Measurements from ENCODE around the gene PCNX4.
"Not testable (repeated sequence)": the region's sequence is repeated elsewhere in the genome, so short reads cannot be mapped to it uniquely, and the experiment has no call there.

The PCNX4 gene

DNA sequence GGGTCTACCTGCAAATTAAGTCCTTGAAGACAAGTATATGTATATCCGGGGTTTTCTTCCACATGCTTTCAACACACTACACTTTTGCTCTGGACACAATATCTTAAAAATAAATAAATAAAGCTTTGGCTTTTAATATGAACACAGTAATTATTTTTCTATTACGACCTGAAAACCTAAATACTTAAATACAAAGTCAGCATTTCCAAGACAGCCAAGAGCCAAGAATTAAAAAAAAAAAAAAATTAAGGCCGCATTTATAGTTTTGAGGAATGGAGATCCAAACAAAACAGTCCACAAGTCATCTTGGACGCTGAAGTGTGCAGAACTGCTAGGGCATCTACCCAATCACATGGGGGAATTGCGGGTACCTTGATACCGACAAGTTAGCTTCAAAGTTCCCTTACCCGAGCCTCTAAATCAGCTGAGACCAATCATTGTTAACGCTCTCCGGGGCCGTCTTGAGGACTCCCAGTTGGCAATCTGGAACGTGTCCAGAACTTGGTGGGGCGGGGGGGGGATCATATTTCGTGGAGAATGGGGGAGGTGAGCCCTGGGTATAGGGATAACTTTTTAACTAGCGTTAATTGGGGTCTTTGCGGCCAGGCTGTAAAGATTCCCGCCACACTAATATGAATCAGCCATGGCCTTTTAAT, 731 bp upstream of the PCNX4 start:
- H3K27ac ChIP-seq (ENCODE audit: low read length), result peak overlapping the region; percentile 70

DNA sequence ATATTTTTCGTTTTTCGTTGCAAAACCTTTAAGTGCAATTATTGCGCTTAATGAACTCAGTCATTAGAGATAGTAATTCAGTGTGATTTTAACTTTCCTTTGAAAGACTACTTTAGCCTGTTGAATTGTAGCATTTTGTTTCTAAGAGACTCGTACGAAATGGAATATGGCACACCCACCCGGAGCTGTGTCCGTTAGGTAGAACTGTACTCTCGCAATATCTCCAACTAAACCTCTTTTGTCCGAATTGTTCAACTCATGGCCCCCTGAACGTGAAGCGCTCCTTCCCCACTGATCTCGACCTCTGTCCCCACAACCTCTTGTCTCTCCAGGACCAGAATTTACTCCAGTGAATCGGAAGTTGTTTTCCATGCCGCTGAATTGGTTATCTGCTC, 800 bp downstream of the PCNX4 start:
- H3K9me3 ChIP-seq (ENCODE audit: insufficient read depth, low read depth, low read length), result no peaks in the 10 kb centered on the region
- H3K36me3 ChIP-seq (ENCODE audit: insufficient read depth, low read depth, low read length), result no peaks in the 10 kb centered on the region
- peak overlapping the region; percentile 97 for H3K4me3 ChIP-seq (ENCODE audit: low read length)
- peak overlapping the region; percentile 70 for H3K27ac ChIP-seq (ENCODE audit: low read length)
- no peaks in the 10 kb centered on the region for H3K27me3 ChIP-seq (ENCODE audit: insufficient read depth, low read length)
- peak overlapping the region; percentile 95 for H3K9ac ChIP-seq (ENCODE audit: low read depth, low read length)
- peaks cover 27% of the 10 kb centered on the region for H3K4me1 ChIP-seq (ENCODE audit: insufficient read depth, low read length)

More for the DNA sequence above, 731 bp upstream of the PCNX4 start:
- peak overlapping the region; percentile 95; the same call in 1 of the 2 replicates for H3K9ac ChIP-seq (ENCODE audit: low read depth, low read length)
- peaks cover 26% of the 10 kb centered on the region for H3K4me1 ChIP-seq (ENCODE audit: insufficient read depth, low read length)
- no peaks in the 10 kb centered on the region for H3K9me3 ChIP-seq (ENCODE audit: insufficient read depth, low read depth, low read length)
- peak overlapping the region; percentile 97 for H3K4me3 ChIP-seq (ENCODE audit: low read length)
- no peaks in the 10 kb centered on the region for H3K27me3 ChIP-seq (ENCODE audit: insufficient read depth, low read length)
- no peaks in the 10 kb centered on the region for H3K36me3 ChIP-seq (ENCODE audit: insufficient read depth, low read depth, low read length)

DNA sequence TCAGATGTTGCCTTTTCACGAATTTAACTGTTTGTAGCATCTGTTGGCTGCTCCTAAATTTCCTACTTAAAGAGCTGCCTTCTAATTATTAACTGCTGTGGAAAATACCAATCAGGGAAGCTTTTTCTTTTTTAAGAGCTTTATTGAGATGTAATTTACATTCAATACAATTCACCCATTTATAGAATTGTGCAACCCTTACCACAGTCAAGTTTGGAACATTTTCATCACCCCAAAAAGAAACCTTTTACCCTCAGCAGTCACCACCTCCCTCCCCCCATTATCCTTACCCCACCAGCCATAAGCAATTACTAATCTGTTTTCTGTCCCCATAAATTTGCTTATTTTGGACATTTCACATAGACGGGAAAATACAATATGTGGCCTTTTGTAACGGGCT, 1.4 kb downstream of the PCNX4 start:
- Histone ChIP-seq H3K4me1 (ENCODE audit: insufficient read depth, low read length) (peaks cover 27% of the 10 kb centered on the region), H3K4me3 (ENCODE audit: low read length) (peak overlapping the region; percentile 97), H3K27ac (ENCODE audit: low read length) (no peak overlapping the region), H3K36me3 (ENCODE audit: insufficient read depth, low read depth, low read length) (peaks cover 5% of the 10 kb centered on the region; the same call in 1 of the 2 replicates), H3K9ac (ENCODE audit: low read depth, low read length) (peak overlapping the region; percentile 95; the same call in 1 of the 2 replicates), H3K27me3 (ENCODE audit: insufficient read depth, low read length) (no peaks in the 10 kb centered on the region), H3K9me3 (ENCODE audit: insufficient read depth, low read depth, low read length) (no peaks in the 10 kb centered on the region)

DNA sequence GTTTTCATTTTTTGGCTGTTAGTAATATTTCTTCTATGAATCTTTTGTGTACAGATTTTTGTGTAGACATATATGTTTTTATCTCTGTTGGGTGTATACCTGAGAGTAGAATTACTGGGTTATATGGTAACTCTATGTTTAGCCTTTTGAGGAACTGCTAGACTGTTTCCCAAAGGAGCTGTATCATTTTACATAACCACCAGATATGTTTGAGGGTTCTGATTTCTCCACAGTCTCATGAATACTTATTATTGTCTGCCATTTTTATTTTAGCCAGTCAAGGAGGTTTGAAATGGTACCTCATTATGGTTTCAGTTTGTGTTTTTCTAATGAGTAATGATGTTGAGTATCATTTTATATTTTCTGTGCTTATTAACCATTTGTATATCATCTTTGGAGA, 1.9 kb downstream of the PCNX4 start:
- Histone ChIP-seq H3K9me3 (ENCODE audit: insufficient read depth, low read depth, low read length) (no peaks in the 10 kb centered on the region), H3K27me3 (ENCODE audit: insufficient read depth, low read length) (no peaks in the 10 kb centered on the region), H3K36me3 (ENCODE audit: insufficient read depth, low read depth, low read length) (peaks cover 8% of the 10 kb centered on the region; the same call in 1 of the 2 replicates), H3K4me3 (ENCODE audit: low read length) (peak overlapping the region; percentile 97), H3K4me1 (ENCODE audit: insufficient read depth, low read length) (peaks cover 27% of the 10 kb centered on the region), H3K9ac (ENCODE audit: low read depth, low read length) (peak overlapping the region; percentile 95; the same call in 1 of the 2 replicates), H3K27ac (ENCODE audit: low read length) (no peak overlapping the region)

DNA sequence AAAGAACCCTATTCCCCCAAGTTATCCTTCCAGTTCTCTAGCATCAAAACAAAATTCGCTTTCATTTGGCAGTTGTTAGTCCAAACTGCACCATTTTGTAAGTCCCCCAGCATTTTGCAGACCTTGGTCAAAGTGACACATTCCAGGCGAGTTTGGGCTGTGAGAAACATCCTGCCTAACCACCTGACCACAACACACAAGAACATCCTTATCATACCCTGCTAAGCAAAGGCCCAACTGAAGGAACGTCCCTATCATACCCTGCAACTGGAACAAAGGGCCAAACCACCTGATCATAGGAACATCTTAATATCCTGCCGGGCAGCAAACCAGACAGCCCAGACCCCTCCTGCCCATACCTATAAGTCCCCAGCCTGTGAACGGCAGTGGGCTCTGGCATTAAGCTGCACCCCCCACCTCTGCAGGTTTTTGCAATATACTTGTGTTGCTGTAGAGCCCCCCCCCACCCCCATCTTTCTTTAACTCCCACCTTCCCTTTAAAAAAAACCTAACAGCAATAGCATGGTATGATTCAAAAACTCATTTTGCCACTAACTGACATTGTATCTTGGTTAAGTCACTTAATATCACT, 2.7 kb downstream of the PCNX4 start:
- Histone ChIP-seq H3K27ac (ENCODE audit: low read length) (no peak overlapping the region), H3K9ac (ENCODE audit: low read depth, low read length) (no peak overlapping the region), H3K36me3 (ENCODE audit: insufficient read depth, low read depth, low read length) (peaks cover 8% of the 10 kb centered on the region; the same call in 1 of the 2 replicates), H3K27me3 (ENCODE audit: insufficient read depth, low read length) (no peaks in the 10 kb centered on the region), H3K4me3 (ENCODE audit: low read length) (peak overlapping the region; percentile 97), H3K4me1 (ENCODE audit: insufficient read depth, low read length) (peaks cover 27% of the 10 kb centered on the region), H3K9me3 (ENCODE audit: insufficient read depth, low read depth, low read length) (no peaks in the 10 kb centered on the region)

DNA sequence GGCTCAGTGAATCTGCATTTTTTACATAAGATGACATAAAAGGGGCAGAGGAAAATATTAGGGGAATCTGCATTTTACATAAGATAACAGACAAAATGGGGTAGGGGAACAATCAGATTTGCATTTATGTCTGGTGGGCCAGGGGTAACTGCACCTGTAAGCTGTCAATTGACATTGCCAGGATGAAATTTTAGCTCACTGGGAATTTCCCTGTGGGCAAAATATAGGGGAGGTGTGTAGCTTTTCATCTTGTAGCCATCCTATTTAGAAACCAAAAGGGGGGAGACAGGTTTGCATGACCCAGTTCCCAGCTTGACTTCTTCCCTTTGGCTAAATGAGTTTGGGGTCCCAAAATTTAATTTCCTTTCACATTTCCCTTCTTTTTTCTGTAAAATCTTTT, 3.5 kb downstream of the PCNX4 start:
- no peak overlapping the region for H3K4me3 ChIP-seq (ENCODE audit: low read length)
- H3K9ac ChIP-seq (ENCODE audit: low read depth, low read length), result no peak overlapping the region
- H3K27ac ChIP-seq (ENCODE audit: low read length), result no peak overlapping the region
- H3K36me3 ChIP-seq (ENCODE audit: insufficient read depth, low read depth, low read length), result peaks cover 8% of the 10 kb centered on the region; the same call in 1 of the 2 replicates
- no peaks in the 10 kb centered on the region for H3K27me3 ChIP-seq (ENCODE audit: insufficient read depth, low read length)
- H3K4me1 ChIP-seq (ENCODE audit: insufficient read depth, low read length), result peaks cover 27% of the 10 kb centered on the region
- H3K9me3 ChIP-seq (ENCODE audit: insufficient read depth, low read depth, low read length), result no peaks in the 10 kb centered on the region

DNA sequence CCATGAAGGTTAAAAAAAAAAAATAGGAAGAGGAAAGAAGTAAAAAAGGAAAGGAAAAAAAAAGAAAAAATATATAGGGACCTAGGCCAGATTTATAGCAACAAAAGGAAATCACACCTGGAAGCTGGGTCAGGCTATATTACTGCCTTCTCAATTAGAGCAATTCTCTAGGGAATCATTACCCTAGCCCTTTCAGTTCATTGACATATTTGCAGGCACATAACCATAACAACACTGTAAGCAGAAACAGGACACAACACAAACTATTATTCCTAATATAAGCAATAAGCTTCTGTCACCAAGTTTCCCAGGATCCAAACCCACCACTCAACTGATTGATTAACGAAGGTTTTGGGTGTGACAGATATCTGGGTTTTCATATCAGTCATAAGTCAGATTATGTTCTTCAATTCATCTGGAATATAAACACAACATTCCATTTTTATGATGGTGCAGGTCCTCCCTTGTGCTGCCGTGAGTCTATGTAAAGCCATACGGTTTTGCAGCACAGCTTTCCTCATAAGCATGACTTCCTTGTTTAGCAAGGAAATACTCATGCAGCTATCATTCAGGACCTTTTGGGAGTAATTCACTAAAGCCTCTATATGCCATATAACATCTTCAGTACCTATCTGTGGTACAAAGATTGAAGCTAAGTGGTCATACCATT, 4.2 kb downstream of the PCNX4 start:
- Histone ChIP-seq H3K36me3 (ENCODE audit: insufficient read depth, low read depth, low read length) (peaks cover 8% of the 10 kb centered on the region; the same call in 1 of the 2 replicates), H3K4me3 (ENCODE audit: low read length) (no peak overlapping the region), H3K27me3 (ENCODE audit: insufficient read depth, low read length) (no peaks in the 10 kb centered on the region), H3K9me3 (ENCODE audit: insufficient read depth, low read depth, low read length) (no peaks in the 10 kb centered on the region), H3K4me1 (ENCODE audit: insufficient read depth, low read length) (peaks cover 27% of the 10 kb centered on the region), H3K9ac (ENCODE audit: low read depth, low read length) (no peak overlapping the region), H3K27ac (ENCODE audit: low read length) (no peak overlapping the region)

DNA sequence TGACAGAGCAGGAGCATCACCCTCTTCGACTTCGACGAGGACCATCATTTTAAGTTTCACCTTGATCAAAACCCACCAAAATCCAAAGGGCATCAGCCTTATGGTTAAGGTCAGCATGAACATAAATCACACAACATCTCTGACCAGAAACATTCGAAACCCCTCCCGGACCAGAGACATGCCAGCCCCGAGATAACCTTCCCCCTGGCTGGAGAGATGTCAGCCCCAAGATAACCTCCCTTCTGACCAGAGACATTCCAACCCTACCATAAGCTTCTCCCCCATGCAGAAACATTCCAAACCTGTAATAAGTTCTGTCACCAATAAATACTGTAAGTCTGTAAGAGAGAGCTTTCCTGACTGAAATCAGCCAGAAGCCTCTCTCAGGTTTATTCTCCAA, 6.3 kb downstream of the PCNX4 start:
- Histone ChIP-seq H3K36me3 (ENCODE audit: insufficient read depth, low read depth, low read length) (peaks cover 8% of the 10 kb centered on the region; the same call in 1 of the 2 replicates), H3K9me3 (ENCODE audit: insufficient read depth, low read depth, low read length) (no peaks in the 10 kb centered on the region), H3K4me1 (ENCODE audit: insufficient read depth, low read length) (peaks cover 29% of the 10 kb centered on the region), H3K27me3 (ENCODE audit: insufficient read depth, low read length) (no peaks in the 10 kb centered on the region), H3K27ac (ENCODE audit: low read length) (no peak overlapping the region), H3K9ac (ENCODE audit: low read depth, low read length) (no peak overlapping the region), H3K4me3 (ENCODE audit: low read length) (no peak overlapping the region)

DNA sequence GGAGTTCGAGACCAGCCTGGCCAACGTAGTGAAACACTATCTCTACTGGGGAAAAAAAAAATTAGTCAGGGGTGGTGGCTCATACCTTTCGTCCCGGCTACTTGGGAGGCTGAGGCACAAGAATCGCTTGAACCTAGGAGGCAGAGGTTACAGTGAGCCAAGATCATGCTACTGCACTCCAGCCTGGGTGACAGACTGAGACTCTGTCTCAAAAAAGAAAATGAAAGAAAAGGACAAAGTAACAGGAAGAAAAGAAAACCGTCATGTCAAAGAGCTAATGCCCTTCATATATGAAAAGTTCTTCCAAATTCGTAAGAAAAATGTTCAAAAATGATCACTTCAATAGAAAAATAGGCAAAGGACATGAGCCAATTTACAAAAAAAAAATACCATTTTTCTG, 8.1 kb downstream of the PCNX4 start:
- peaks cover 17% of the 10 kb centered on the region for H3K4me1 ChIP-seq (ENCODE audit: insufficient read depth, low read length)
- not testable (repeated sequence) for H3K36me3 ChIP-seq (ENCODE audit: insufficient read depth, low read depth, low read length); H3K9me3 ChIP-seq (ENCODE audit: insufficient read depth, low read depth, low read length); H3K9ac ChIP-seq (ENCODE audit: low read depth, low read length); H3K27ac ChIP-seq (ENCODE audit: low read length); H3K4me3 ChIP-seq (ENCODE audit: low read length); H3K27me3 ChIP-seq (ENCODE audit: insufficient read depth, low read length)

DNA sequence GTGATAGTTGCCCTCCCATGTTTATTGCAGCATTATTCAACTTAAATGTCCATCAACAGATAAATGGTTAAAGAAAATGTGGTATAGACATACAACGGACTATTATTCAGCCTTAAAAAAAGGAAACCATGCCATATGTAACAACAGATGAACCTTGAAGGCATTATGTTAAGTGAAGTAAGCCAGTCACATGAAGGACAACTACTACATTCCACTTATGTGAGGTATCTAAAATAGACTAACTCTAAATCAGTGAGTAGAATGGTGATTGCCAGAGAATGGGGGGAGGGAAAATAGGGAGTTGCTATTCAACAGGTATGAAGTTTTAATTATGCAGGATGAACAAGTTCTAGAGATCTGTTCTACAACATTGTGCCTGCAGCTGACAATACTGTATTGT, 10.1 kb downstream of the PCNX4 start:
- Histone ChIP-seq H3K9me3 (ENCODE audit: insufficient read depth, low read depth, low read length) (no peaks in the 10 kb centered on the region), H3K4me3 (ENCODE audit: low read length) (no peak overlapping the region), H3K4me1 (ENCODE audit: insufficient read depth, low read length) (peaks cover 7% of the 10 kb centered on the region; the same call in 1 of the 2 replicates), H3K9ac (ENCODE audit: low read depth, low read length) (no peak overlapping the region), H3K27me3 (ENCODE audit: insufficient read depth, low read length) (no peaks in the 10 kb centered on the region), H3K36me3 (ENCODE audit: insufficient read depth, low read depth, low read length) (peaks cover 8% of the 10 kb centered on the region; the same call in 1 of the 2 replicates), H3K27ac (ENCODE audit: low read length) (no peak overlapping the region)

DNA sequence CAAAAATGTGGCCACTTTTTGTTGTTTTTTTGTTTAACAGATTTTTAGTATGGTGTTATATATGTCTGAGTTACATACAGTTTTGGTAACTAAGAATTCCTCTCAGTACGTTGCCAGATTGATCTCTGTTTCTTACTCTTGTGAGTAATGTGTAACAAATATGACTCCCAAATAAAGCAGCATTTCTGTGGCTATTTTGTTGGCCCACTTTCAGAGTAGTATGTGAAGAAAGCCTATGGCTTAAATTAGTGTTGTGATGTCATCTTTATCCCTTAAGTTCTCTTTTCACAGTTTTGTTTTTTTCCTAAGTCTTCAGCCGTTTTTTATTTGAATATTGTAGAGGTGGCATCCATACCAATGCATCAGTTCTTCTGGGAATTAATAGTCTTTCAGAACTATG, 10.7 kb downstream of the PCNX4 start:
- H3K27me3 ChIP-seq (ENCODE audit: insufficient read depth, low read length), result no peaks in the 10 kb centered on the region
- peaks cover 9% of the 10 kb centered on the region for H3K36me3 ChIP-seq (ENCODE audit: insufficient read depth, low read depth, low read length)
- no peak overlapping the region for H3K9ac ChIP-seq (ENCODE audit: low read depth, low read length)
- no peak overlapping the region for H3K27ac ChIP-seq (ENCODE audit: low read length)
- H3K4me1 ChIP-seq (ENCODE audit: insufficient read depth, low read length), result peaks cover 7% of the 10 kb centered on the region; the same call in 1 of the 2 replicates
- no peak overlapping the region for H3K4me3 ChIP-seq (ENCODE audit: low read length)
- H3K9me3 ChIP-seq (ENCODE audit: insufficient read depth, low read depth, low read length), result no peaks in the 10 kb centered on the region

Data from iPS-20b (cell line).